ENCODE results near the gene UBL5. TPM values are rescaled to one million over a fixed set of nuclear protein-coding genes. Genes with fewer than 3 reads are reported as not detected.

The UBL5 gene
- total RNA-seq, 1 experiment from 2014 or later, result 403 TPM

GRCh38 chr19:9862938-9863337 is 35.2 kb downstream of the UBL5 start:
- H2AFZ ChIP-seq, result no peak overlapping the region
- no peak overlapping the region for H3K4me3 ChIP-seq
- TF ChIP-seq CTCF (conservative IDR thresholded peaks at IDR 0.05) (no peak), EZH2 (IDR thresholded peaks at IDR 0.05; ENCODE audit: low read depth) (no peak)
- H3K79me2 ChIP-seq (ENCODE audit: low read depth), result no peaks in the 10 kb centered on the region
- DNase-seq, result no peak
- H3K9me2 ChIP-seq (ENCODE audit: insufficient read depth), result no peaks in the 10 kb centered on the region
- intact Hi-C loops (cut with micrococcal nuclease; ENCODE audit: unreplicated experiment), result no loop called here
- no peaks in the 10 kb centered on the region for H3K4me1 ChIP-seq (replicated peaks; ENCODE audit: insufficient read depth)
- no peaks in the 10 kb centered on the region for H3K9me3 ChIP-seq (ENCODE audit: insufficient read depth, low read depth)
- no TSS peak for BruUV-seq (replicated peaks)
- H4K20me1 ChIP-seq (ENCODE audit: insufficient read depth), result no peaks in the 10 kb centered on the region
- no peak overlapping the region for H3K4me2 ChIP-seq
- no peaks in the 10 kb centered on the region for H3F3A ChIP-seq (ENCODE audit: insufficient read depth, low read depth)
- H3K27ac ChIP-seq, result no peak overlapping the region
- ChIA-PET POLR2A (ENCODE audit: unreplicated experiment) (no interaction called here), CTCF (no interaction called here)
- peaks cover 14% of the 10 kb centered on the region; the same call in 1 of the 2 replicates for H3K27me3 ChIP-seq (ENCODE audit: insufficient read depth, low read depth)
- no peaks in the 10 kb centered on the region for H3K36me3 ChIP-seq (ENCODE audit: low read depth)

GRCh38 chr19:9863759-9864158 is 36.0 kb downstream of the UBL5 start:
- Histone ChIP-seq H3K4me3 (no peak overlapping the region), H3K9me2 (ENCODE audit: insufficient read depth) (no peaks in the 10 kb centered on the region), H3K79me2 (ENCODE audit: low read depth) (no peaks in the 10 kb centered on the region), H3K36me3 (ENCODE audit: low read depth) (no peaks in the 10 kb centered on the region), H3K4me1 (replicated peaks; ENCODE audit: insufficient read depth) (no peaks in the 10 kb centered on the region), H3K27ac (no peak overlapping the region), H4K20me1 (ENCODE audit: insufficient read depth) (no peaks in the 10 kb centered on the region), H3K9me3 (ENCODE audit: insufficient read depth, low read depth) (no peaks in the 10 kb centered on the region), H3K27me3 (ENCODE audit: insufficient read depth, low read depth) (peaks cover 14% of the 10 kb centered on the region; the same call in 1 of the 2 replicates), H3F3A (ENCODE audit: insufficient read depth, low read depth) (no peaks in the 10 kb centered on the region), H3K4me2 (no peak overlapping the region), H2AFZ (no peak overlapping the region)
- no TSS peak for BruUV-seq (replicated peaks)
- CTCF ChIA-PET, result interaction anchor here (0.6 kb wide), 1 partner anchor 42 kb away, joined by 6 read pairs; no protein-coding TSS in a partner anchor
- POLR2A ChIA-PET (ENCODE audit: unreplicated experiment), result no interaction called here
- intact Hi-C loops (cut with micrococcal nuclease; ENCODE audit: unreplicated experiment), result no loop called here
- TF ChIP-seq EZH2 (IDR thresholded peaks at IDR 0.05; ENCODE audit: low read depth) (no peak), CTCF (conservative IDR thresholded peaks at IDR 0.05) (no peak)
- DNase-seq, result no peak

GRCh38 chr19:9865732-9866501 is 38.2 kb downstream of the UBL5 start:
- ChIA-PET CTCF (interaction anchor here (0.6 kb wide), 1 partner anchor 29 kb away, joined by 3 read pairs; no protein-coding TSS in a partner anchor), POLR2A (ENCODE audit: unreplicated experiment) (no interaction called here)
- no peaks in the 10 kb centered on the region for H3K9me2 ChIP-seq (ENCODE audit: insufficient read depth)
- no peaks in the 10 kb centered on the region for H3F3A ChIP-seq (ENCODE audit: insufficient read depth, low read depth)
- H3K27me3 ChIP-seq (ENCODE audit: insufficient read depth, low read depth), result peaks cover 14% of the 10 kb centered on the region; the same call in 1 of the 2 replicates
- no peak overlapping the region for H3K4me2 ChIP-seq
- H4K20me1 ChIP-seq (ENCODE audit: insufficient read depth), result no peaks in the 10 kb centered on the region
- no peaks in the 10 kb centered on the region for H3K4me1 ChIP-seq (replicated peaks; ENCODE audit: insufficient read depth)
- no peak for DNase-seq
- no peak overlapping the region for H3K4me3 ChIP-seq
- no peaks in the 10 kb centered on the region for H3K36me3 ChIP-seq (ENCODE audit: low read depth)
- BruUV-seq (replicated peaks), result no TSS peak
- H2AFZ ChIP-seq, result no peak overlapping the region
- H3K27ac ChIP-seq, result no peak overlapping the region
- no peaks in the 10 kb centered on the region for H3K9me3 ChIP-seq (ENCODE audit: insufficient read depth, low read depth)
- no peaks in the 10 kb centered on the region for H3K79me2 ChIP-seq (ENCODE audit: low read depth)
- TF ChIP-seq EZH2 (IDR thresholded peaks at IDR 0.05; ENCODE audit: low read depth) (no peak), CTCF (conservative IDR thresholded peaks at IDR 0.05) (no peak)
- intact Hi-C loops (cut with micrococcal nuclease; ENCODE audit: unreplicated experiment), result no loop called here
